GM23338 (cell line): ENCODE data around the gene METTL5. TPM values are rescaled to one million over a fixed set of nuclear protein-coding genes. Genes with fewer than 3 reads are reported as not detected.

Source experiments
- ATAC-seq: fragments of 200-7000 bp; cut with Tn5 transposase; 3 replicates; pipeline ENCODE4 v1.9.1; 2020
- DNase-seq: peaks from one replicate; pipeline ENCODE4 v3.0.0-alpha.2; 2015; ENCODE audit warnings: low spot score
- H2AFZ ChIP-seq: fragments of 200-600 bp; sonication (generic); 2 replicates; pipeline ENCODE4 v1.8.0; 2016; ENCODE audit warnings: antibody characterized with exemption, mild to moderate bottlenecking, moderate library complexity
- H3F3A ChIP-seq: fragments of 200-600 bp; sonication (generic); replicated peaks from 2 replicates; pipeline ENCODE4 v1.8.0; 2017; ENCODE audit warnings: antibody characterized with exemption, mixed run types, low read depth
- H3K27ac ChIP-seq: fragments of 200-600 bp; sonication (generic); 2 replicates; pipeline ENCODE4 v1.6.1; 2016; ENCODE audit warnings: low read depth
- H3K27me3 ChIP-seq: fragments of 200-600 bp; sonication (generic); 2 replicates; pipeline ENCODE4 v1.8.0; 2016; ENCODE audit warnings: mild to moderate bottlenecking, mixed run types, moderate library complexity; ENCODE audit not compliant: insufficient read depth
- H3K36me3 ChIP-seq: fragments of 200-600 bp; sonication (generic); 2 replicates; pipeline ENCODE4 v1.8.0; 2016; ENCODE audit warnings: mild to moderate bottlenecking; ENCODE audit not compliant: insufficient read depth
- H3K4me1 ChIP-seq: fragments of 200-600 bp; sonication (generic); 2 replicates; pipeline ENCODE4 v1.8.0; 2016; ENCODE audit warnings: mild to moderate bottlenecking, moderate library complexity; ENCODE audit not compliant: insufficient read depth
- H3K4me2 ChIP-seq: fragments of 200-600 bp; sonication (generic); 2 replicates; pipeline ENCODE4 v1.7.1; 2017; ENCODE audit warnings: mixed run types
- H3K4me3 ChIP-seq: fragments of 200-600 bp; sonication (generic); 2 replicates; pipeline ENCODE4 v1.6.1; 2016; ENCODE audit warnings: mixed run types
- H3K79me2 ChIP-seq: fragments of 200-600 bp; sonication (generic); replicated peaks from 2 replicates; pipeline ENCODE4 v1.8.0; 2017; ENCODE audit warnings: mild to moderate bottlenecking; ENCODE audit not compliant: insufficient read depth
- H3K9me2 ChIP-seq: fragments of 200-600 bp; sonication (generic); 2 replicates; pipeline ENCODE4 v1.8.0; 2017; ENCODE audit not compliant: insufficient read depth
- H4K20me1 ChIP-seq: fragments of 200-600 bp; sonication (generic); replicated peaks from 2 replicates; pipeline ENCODE4 v1.8.0; 2017; ENCODE audit warnings: mild to moderate bottlenecking; ENCODE audit not compliant: insufficient read depth
- H3K27ac Mint-ChIP-seq: 2 replicates; pipeline ENCODE4 v1.8.0; 2020; ENCODE audit warnings: inconsistent platforms, mild to moderate bottlenecking, moderate library complexity, mixed read lengths
- H3K27me3 Mint-ChIP-seq: 3 replicates; pipeline ENCODE4 v1.8.0; 2022; ENCODE audit warnings: low read depth, mild to moderate bottlenecking, moderate library complexity, mixed read lengths, inconsistent platforms; ENCODE audit not compliant: insufficient read depth, poor library complexity
- H3K36me3 Mint-ChIP-seq: 3 replicates; pipeline ENCODE4 v1.8.0; 2021; ENCODE audit warnings: low read depth, mild to moderate bottlenecking, inconsistent platforms, moderate library complexity, mixed read lengths
- H3K4me1 Mint-ChIP-seq: 3 replicates; pipeline ENCODE4 v1.8.0; 2020; ENCODE audit warnings: mild to moderate bottlenecking, inconsistent platforms, mixed read lengths
- H3K4me3 Mint-ChIP-seq: 3 replicates; pipeline ENCODE4 v1.8.0; 2021; ENCODE audit warnings: moderate library complexity, mild to moderate bottlenecking, inconsistent platforms, mixed read lengths
- H3K9me3 Mint-ChIP-seq: 3 replicates; pipeline ENCODE4 v1.8.0; 2020; ENCODE audit warnings: moderate library complexity, mild to moderate bottlenecking, inconsistent platforms, mixed read lengths
- EZH2 ChIP-seq: fragments of 200-600 bp; sonication (generic); IDR thresholded peaks from one replicate; pipeline ENCODE4 v1.8.0; 2017; ENCODE audit warnings: antibody characterized with exemption, mild to moderate bottlenecking, low read depth; ENCODE audit not compliant: unreplicated experiment
- EZH2phosphoT487 ChIP-seq: fragments of 200-600 bp; sonication (generic); IDR thresholded peaks from one replicate; pipeline ENCODE4 v1.8.1; 2018; ENCODE audit warnings: antibody characterized with exemption; ENCODE audit not compliant: unreplicated experiment
- JUNB ChIP-seq: IDR thresholded peaks from one replicate; pipeline ENCODE4 v1.6.1; 2016; ENCODE audit warnings: antibody characterized with exemption; ENCODE audit not compliant: unreplicated experiment
- NANOG ChIP-seq: IDR thresholded peaks from 2 replicates; pipeline ENCODE4 v1.6.1; 2016; ENCODE audit warnings: antibody characterized with exemption, borderline replicate concordance
- POLR2AphosphoS5 ChIP-seq: IDR thresholded peaks from 2 replicates; pipeline ENCODE4 v1.6.1; 2016; ENCODE audit warnings: antibody characterized with exemption, low read depth
- REST ChIP-seq: IDR thresholded peaks from one replicate; pipeline ENCODE4 v1.6.1; 2018; ENCODE audit warnings: antibody characterized with exemption; ENCODE audit not compliant: unreplicated experiment
- ZNF114 ChIP-seq: fragments of 250-450 bp; sonication (Bioruptor Pico); IDR thresholded peaks from 2 replicates; pipeline ENCODE4 v1.5.0; 2020; ENCODE audit warnings: mild to moderate bottlenecking, moderate library complexity
- polyA plus RNA-seq: library from polyadenylated mRNA; unstranded; fragments of >200 nt; fragmentation: Nextera tagmentation; extraction: Ambion mirVana; gene quantifications from 2 replicates; pipeline ENCODE4 v1.2.1, GENCODE V29; 2016
- total RNA-seq: library from RNA; depleted of rRNA; stranded (reverse); fragments of >200 nt; shearing (Covaris generic); gene quantifications from 2 replicates; pipeline ENCODE4 v1.2.3, GENCODE V29; 2014
- TF ChIP-seq, protein P1 (sequence below), 2 experiments: fragments of 200-600 bp in 1 of 2; sonication (generic) in 1 of 2; conservative IDR thresholded peaks; 2 replicates each; pipeline versions ENCODE4 v1.5.1 to v1.6.1; 2016 to 2017; ENCODE audit warnings: antibody characterized with exemption in 2 of 2, low read depth in 2 of 2, mild to moderate bottlenecking in 2 of 2, moderate library complexity in 1 of 2
- TF ChIP-seq, protein P2 (sequence below): IDR thresholded peaks from 2 replicates; pipeline ENCODE4 v1.6.1; 2016; ENCODE audit warnings: antibody characterized with exemption
- TF ChIP-seq, protein P3 (sequence below): fragments of 250-450 bp; sonication (Bioruptor Pico); IDR thresholded peaks from 2 replicates; pipeline ENCODE4 v1.5.0; 2020; ENCODE audit warnings: mild to moderate bottlenecking, moderate library complexity

The METTL5 gene
- total and polyA plus RNA-seq, 2 experiments from 2014 or later: 74.8 to 233 TPM

GRCh38 chr2:169772651-169773050 lies 52.1 kb downstream of the METTL5 start (continued):
- no peak for TF ChIP-seq JUNB
- TF ChIP-seq NANOG: no peak
- TF ChIP-seq EZH2phosphoT487: no peak
- TF ChIP-seq, protein P1, sequence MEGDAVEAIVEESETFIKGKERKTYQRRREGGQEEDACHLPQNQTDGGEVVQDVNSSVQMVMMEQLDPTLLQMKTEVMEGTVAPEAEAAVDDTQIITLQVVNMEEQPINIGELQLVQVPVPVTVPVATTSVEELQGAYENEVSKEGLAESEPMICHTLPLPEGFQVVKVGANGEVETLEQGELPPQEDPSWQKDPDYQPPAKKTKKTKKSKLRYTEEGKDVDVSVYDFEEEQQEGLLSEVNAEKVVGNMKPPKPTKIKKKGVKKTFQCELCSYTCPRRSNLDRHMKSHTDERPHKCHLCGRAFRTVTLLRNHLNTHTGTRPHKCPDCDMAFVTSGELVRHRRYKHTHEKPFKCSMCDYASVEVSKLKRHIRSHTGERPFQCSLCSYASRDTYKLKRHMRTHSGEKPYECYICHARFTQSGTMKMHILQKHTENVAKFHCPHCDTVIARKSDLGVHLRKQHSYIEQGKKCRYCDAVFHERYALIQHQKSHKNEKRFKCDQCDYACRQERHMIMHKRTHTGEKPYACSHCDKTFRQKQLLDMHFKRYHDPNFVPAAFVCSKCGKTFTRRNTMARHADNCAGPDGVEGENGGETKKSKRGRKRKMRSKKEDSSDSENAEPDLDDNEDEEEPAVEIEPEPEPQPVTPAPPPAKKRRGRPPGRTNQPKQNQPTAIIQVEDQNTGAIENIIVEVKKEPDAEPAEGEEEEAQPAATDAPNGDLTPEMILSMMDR (conservative IDR thresholded peaks at IDR 0.05; ENCODE audit: low read depth in 2 of 2): no peak

- no peaks in the 10 kb centered on the region for H3F3A ChIP-seq
- H3K79me2 ChIP-seq: no peaks in the 10 kb centered on the region
- no peaks in the 10 kb centered on the region for H3K9me2 ChIP-seq
- H3K4me3 ChIP-seq: no peak overlapping the region
- H3K36me3 ChIP-seq: no peaks in the 10 kb centered on the region
- DNase-seq: no peak
- no peaks in the 10 kb centered on the region for H3K27me3 ChIP-seq
- Mint-ChIP-seq H3K9me3 (no peaks in the 10 kb centered on the region), H3K4me1 (peaks cover 4% of the 10 kb centered on the region; the same call in 2 of the 3 replicates), H3K27me3 (peaks cover 5% of the 10 kb centered on the region), H3K27ac (no peak overlapping the region), H3K36me3 (no peaks in the 10 kb centered on the region), H3K4me3 (no peak overlapping the region)
- no peak for ATAC-seq
- no peak overlapping the region for H2AFZ ChIP-seq
- no peak overlapping the region for H3K27ac ChIP-seq
- no peak overlapping the region for H3K4me2 ChIP-seq
- peaks cover 3% of the 10 kb centered on the region; the same call in 1 of the 2 replicates for H3K4me1 ChIP-seq
- H4K20me1 ChIP-seq: no peaks in the 10 kb centered on the region
- TF ChIP-seq POLR2AphosphoS5 (no peak), NANOG (no peak), EZH2phosphoT487 (no peak), REST (no peak), ZNF114 (CRISPR knock-in tag) (no peak), EZH2 (no peak)
- TF ChIP-seq, protein P2, sequence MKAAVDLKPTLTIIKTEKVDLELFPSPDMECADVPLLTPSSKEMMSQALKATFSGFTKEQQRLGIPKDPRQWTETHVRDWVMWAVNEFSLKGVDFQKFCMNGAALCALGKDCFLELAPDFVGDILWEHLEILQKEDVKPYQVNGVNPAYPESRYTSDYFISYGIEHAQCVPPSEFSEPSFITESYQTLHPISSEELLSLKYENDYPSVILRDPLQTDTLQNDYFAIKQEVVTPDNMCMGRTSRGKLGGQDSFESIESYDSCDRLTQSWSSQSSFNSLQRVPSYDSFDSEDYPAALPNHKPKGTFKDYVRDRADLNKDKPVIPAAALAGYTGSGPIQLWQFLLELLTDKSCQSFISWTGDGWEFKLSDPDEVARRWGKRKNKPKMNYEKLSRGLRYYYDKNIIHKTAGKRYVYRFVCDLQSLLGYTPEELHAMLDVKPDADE: no peak
- TF ChIP-seq, protein P3, sequence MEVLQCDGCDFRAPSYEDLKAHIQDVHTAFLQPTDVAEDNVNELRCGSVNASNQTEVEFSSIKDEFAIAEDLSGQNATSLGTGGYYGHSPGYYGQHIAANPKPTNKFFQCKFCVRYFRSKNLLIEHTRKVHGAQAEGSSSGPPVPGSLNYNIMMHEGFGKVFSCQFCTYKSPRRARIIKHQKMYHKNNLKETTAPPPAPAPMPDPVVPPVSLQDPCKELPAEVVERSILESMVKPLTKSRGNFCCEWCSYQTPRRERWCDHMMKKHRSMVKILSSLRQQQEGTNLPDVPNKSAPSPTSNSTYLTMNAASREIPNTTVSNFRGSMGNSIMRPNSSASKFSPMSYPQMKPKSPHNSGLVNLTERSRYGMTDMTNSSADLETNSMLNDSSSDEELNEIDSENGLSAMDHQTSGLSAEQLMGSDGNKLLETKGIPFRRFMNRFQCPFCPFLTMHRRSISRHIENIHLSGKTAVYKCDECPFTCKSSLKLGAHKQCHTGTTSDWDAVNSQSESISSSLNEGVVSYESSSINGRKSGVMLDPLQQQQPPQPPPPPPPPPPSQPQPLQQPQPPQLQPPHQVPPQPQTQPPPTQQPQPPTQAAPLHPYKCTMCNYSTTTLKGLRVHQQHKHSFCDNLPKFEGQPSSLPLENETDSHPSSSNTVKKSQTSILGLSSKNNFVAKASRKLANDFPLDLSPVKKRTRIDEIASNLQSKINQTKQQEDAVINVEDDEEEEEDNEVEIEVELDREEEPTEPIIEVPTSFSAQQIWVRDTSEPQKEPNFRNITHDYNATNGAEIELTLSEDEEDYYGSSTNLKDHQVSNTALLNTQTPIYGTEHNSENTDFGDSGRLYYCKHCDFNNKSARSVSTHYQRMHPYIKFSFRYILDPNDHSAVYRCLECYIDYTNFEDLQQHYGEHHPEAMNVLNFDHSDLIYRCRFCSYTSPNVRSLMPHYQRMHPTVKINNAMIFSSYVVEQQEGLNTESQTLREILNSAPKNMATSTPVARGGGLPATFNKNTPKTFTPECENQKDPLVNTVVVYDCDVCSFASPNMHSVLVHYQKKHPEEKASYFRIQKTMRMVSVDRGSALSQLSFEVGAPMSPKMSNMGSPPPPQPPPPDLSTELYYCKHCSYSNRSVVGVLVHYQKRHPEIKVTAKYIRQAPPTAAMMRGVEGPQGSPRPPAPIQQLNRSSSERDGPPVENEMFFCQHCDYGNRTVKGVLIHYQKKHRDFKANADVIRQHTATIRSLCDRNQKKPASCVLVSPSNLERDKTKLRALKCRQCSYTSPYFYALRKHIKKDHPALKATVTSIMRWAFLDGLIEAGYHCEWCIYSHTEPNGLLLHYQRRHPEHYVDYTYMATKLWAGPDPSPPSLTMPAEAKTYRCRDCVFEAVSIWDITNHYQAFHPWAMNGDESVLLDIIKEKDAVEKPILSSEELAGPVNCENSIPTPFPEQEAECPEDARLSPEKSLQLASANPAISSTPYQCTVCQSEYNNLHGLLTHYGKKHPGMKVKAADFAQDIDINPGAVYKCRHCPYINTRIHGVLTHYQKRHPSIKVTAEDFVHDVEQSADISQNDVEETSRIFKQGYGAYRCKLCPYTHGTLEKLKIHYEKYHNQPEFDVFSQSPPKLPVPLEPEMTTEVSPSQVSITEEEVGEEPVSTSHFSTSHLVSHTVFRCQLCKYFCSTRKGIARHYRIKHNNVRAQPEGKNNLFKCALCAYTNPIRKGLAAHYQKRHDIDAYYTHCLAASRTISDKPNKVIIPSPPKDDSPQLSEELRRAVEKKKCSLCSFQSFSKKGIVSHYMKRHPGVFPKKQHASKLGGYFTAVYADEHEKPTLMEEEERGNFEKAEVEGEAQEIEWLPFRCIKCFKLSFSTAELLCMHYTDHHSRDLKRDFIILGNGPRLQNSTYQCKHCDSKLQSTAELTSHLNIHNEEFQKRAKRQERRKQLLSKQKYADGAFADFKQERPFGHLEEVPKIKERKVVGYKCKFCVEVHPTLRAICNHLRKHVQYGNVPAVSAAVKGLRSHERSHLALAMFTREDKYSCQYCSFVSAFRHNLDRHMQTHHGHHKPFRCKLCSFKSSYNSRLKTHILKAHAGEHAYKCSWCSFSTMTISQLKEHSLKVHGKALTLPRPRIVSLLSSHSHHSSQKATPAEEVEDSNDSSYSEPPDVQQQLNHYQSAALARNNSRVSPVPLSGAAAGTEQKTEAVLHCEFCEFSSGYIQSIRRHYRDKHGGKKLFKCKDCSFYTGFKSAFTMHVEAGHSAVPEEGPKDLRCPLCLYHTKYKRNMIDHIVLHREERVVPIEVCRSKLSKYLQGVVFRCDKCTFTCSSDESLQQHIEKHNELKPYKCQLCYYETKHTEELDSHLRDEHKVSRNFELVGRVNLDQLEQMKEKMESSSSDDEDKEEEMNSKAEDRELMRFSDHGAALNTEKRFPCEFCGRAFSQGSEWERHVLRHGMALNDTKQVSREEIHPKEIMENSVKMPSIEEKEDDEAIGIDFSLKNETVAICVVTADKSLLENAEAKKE (CRISPR knock-in tag): no peak
- TF ChIP-seq, protein P1 (conservative IDR thresholded peaks at IDR 0.05; ENCODE audit: low read depth in 2 of 2): no peak
Measured at GRCh38 chr2:169771612-169772011, 53.1 kb downstream of the METTL5 start.
